GM13976 (cell line): ENCODE results near the gene ERF.

Source experiments
- DNase-seq: peaks from one replicate; pipeline ENCODE4 v3.0.0; 2012; ENCODE audit warnings: low spot score
- CTCF ChIP-seq: IDR thresholded peaks from 2 replicates; pipeline ENCODE4 v1.5.1; 2012; ENCODE audit warnings: borderline replicate concordance, mild to moderate bottlenecking; ENCODE audit not compliant: insufficient read depth; ENCODE audit errors: extremely low read depth, missing control alignments, control extremely low read depth
- in situ Hi-C: fragments of 300-500 bp; cut with MboI; formaldehyde crosslinking; loops from one replicate; pipeline ENCODE4 v1.12.0; 2022; ENCODE audit warnings: low sequenced_read_pairs, mixed read lengths, inconsistent platforms; ENCODE audit not compliant: unreplicated experiment

ERF gene

GRCh38 chr19:42250183-42250665 lies 4.7 kb downstream of the ERF start:
- no peak for DNase-seq
- in situ Hi-C loops: no loop called here
- TF ChIP-seq CTCF: no peak

DNA sequence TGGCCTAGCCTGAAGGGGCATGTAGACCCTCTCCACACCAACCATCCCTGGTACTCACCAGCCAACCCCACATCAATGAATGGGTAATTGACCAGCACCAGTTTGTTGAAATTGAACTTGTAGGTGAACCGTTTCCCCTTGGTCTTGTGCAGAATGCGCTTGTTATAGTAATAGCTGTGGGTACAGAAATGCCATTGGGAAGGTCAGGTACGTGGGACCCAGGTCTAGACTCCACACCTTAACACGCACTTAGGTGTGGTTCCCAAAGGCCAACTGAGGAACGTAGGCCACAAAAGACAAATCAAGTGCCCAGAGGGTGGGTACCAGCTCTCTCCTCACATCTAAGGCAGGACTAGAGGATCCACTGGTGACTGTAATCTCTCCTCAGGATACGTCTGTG lies 5.2 kb downstream of the ERF start:
- in situ Hi-C loops: no loop called here
- TF ChIP-seq CTCF: no peak
- no peak for DNase-seq

- in situ Hi-C loops: no loop called here
- no peak for DNase-seq
- no peak for TF ChIP-seq CTCF
Measured at GRCh38 chr19:42249149-42249750, 5.7 kb downstream of the ERF start.

DNA sequence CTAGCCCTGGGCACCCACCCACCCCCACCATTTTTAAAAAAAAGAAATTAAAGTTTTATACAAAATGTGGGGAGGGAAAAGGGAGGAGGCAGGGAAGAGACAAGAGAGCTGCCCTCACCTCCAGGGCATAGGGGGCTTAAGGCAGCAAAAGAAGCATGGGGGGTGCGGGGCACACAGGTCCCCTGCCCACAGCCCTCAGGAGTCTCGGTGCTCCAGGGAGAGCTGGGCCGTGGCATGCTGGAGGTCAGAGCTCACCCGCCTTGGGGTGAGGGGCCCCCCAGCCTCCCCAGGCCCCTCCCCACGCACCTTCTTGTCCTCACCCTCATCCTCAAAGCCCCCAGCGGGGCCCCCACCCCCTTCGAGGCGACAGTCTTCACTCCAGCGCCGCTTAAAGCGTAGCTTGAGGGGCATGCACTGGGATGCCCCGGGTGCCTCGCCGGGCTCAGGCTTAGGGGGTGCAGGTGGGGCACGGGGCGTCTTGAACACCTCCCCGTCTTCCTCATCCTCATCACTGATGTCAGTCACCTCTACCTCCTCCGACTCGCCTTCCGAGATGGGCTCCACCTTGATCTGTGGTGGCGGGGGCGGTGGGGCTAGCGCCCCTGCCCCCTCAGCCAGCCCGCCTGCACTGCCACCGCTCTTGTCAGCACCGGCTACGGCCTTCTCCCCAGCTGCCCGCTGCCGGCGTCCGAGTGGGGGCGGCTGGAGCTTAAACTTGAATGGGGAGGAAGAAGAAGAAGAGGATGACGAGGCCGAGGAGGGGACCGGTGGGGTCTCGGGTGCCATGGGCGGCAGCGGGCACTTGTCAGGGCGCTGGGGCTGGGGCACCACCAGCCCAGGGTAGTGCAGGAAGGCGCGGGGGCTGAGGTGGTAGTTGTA lies 6.4 kb downstream of the ERF start:
- no peak for TF ChIP-seq CTCF
- in situ Hi-C loops: no loop called here
- no peak for DNase-seq

- DNase-seq: no peak
- no peak for TF ChIP-seq CTCF
- in situ Hi-C loops: no loop called here
Measured at GRCh38 chr19:42247640-42248199, 7.2 kb downstream of the ERF start.

DNA sequence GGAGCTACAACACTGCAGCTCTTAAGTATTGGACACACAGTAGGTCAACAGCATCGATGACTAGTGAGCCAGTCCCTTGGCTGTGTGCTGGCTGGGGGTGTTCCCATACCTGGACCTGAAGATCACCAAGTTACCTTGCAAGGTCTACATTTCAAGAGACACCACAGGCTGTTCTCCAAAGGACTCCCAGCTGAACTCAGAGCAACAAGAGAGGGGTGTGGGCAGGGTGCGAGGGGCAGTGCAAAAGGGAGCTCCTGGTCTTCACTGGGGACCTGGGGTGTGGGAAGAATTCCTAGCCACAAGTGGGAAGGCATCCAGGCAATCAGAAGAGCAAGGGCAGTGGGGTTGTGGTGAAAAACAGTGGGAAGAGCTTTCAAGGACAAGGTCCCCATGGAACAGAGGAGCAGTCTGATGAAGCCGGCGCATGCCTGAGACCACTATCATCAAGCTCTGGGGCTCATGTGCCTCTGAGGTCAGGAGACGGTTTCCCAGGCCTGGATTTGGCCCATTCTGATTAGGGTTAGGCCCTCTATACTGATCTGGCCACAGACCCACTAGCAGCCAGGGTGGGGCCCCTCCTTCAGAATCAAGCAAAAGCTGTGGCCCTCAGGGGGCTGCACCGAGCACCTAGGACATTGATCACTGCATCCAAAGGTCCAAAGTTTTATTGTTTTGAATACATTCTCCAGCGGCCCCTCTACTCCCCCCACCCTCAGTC lies 7.8 kb downstream of the ERF start:
- in situ Hi-C loops: no loop called here
- no peak for TF ChIP-seq CTCF
- no peak for DNase-seq
